Dendritic cell treated with granulocyte-macrophage colony-stimulating factor and Interleukin-4, amounts not matched to agents 40 ng/mL and 50 ng/mL, for 4 days (primary cell): ENCODE data around the gene KRTAP5-2.
"Not testable (repeated sequence)": the region's sequence is repeated elsewhere in the genome, so short reads cannot be mapped to it uniquely, and the experiment has no call there.

Source experiments
- H3K27ac Mint-ChIP-seq: one replicate; pipeline ENCODE4 v1.8.0; 2022; ENCODE audit warnings: mild to moderate bottlenecking, mixed read lengths
- H3K27me3 Mint-ChIP-seq: one replicate; pipeline ENCODE4 v1.8.0; 2022; ENCODE audit warnings: mild to moderate bottlenecking, mixed read lengths
- H3K36me3 Mint-ChIP-seq: one replicate; pipeline ENCODE4 v1.8.0; 2022; ENCODE audit warnings: low read depth, mixed read lengths
- H3K4me1 Mint-ChIP-seq: one replicate; pipeline ENCODE4 v1.8.0; 2022; ENCODE audit warnings: low read depth, mixed read lengths
- H3K4me3 Mint-ChIP-seq: one replicate; pipeline ENCODE4 v1.8.0; 2022; ENCODE audit warnings: mild to moderate bottlenecking, moderate library complexity, mixed read lengths
- H3K9me3 Mint-ChIP-seq: one replicate; pipeline ENCODE4 v1.8.0; 2022; ENCODE audit warnings: mixed read lengths
- intact Hi-C: fragments of 100-400 bp; cut with micrococcal nuclease; formaldehyde crosslinking; loops from one replicate; pipeline ENCODE4 v1.15.0; 2022

Gene KRTAP5-2

DNA sequence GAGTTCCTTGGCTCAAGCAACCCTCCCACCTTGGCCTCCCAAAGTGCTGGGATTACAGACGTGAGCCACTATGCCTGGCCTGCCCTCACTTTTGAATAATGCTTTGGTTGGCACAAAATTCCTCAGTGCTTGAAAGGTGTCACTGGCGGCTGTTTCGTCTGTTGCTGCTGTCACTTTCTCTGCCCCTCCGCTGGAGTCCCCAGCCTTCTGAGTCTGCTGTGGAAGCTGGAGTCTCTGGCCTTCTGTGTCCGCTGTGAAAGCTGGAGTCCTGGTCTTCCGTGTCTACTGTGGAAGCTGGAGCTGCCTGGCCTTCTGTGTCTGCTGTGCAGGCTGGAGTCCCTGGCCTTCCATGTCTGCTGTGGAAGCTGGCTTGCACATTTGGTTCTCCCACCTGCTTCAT is 8.1 kb downstream of the KRTAP5-2 start:
- Mint-ChIP-seq H3K4me1 (peaks cover 13% of the 10 kb centered on the region), H3K36me3 (no peaks in the 10 kb centered on the region), H3K4me3 (no peak overlapping the region), H3K27ac (no peak overlapping the region), H3K27me3 (peaks cover 56% of the 10 kb centered on the region), H3K9me3 (peaks cover 9% of the 10 kb centered on the region)
- intact Hi-C loops: no loop called here

DNA sequence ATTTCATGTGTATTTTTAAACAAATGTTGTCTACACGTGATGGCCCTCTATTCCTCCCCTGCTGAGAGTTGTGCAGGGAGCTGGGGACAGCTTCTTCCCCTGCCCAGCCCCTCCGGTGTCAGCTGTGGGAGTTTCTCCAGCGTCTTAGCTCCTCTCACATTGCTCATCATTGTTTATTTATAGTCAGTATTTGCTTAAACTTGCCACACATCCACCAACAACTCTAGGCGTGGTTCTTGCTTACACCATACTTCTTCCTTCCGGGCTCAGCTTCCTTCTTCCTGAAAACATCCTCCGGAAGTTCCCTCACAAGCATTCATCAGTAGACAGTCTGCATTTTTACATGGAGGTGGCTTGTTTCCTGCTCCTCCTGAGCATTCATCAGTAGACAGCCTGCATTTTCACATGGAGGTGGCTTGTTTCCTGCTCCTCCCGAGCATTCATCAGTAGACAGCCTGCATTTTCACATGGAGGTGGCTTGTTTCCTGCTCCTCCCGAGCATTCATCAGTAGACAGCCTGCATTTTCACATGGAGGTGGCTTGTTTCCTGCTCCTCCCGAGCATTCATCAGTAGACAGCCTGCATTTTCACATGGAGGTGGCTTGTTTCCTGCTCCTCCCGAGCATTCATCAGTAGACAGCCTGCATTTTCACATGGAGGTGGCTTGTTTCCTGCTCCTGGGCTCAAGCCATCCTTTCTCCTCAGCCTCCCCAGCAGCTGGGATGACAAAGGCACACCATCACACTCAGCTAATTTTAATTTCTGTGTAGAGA is 8.7 kb downstream of the KRTAP5-2 start:
- H3K36me3 Mint-ChIP-seq, H3K9me3 Mint-ChIP-seq, intact Hi-C loops, H3K4me3 Mint-ChIP-seq: not testable (repeated sequence)
- peaks cover 57% of the 10 kb centered on the region for H3K27me3 Mint-ChIP-seq
- H3K4me1 Mint-ChIP-seq: peaks cover 13% of the 10 kb centered on the region
- peak overlapping the region; percentile 14 for H3K27ac Mint-ChIP-seq

DNA sequence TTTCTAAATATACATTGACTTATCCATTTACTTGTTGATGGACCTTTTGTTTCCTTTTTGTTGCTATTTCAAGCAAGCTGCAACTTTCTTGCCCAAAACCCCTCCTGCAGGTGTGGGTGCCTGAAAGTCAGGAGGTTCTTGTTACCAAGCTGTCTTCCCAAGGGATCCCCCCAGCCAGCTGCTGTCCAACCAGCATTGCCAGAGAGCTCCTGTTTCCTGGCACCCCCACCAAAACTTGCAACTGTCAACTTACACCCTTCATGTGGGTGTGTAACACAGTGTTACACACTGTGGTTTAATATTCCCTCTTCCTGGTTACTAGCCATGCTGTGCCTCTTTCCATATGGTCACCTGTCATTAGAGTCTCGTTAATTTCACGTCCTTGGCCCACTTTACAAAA is 11.4 kb downstream of the KRTAP5-2 start:
- Mint-ChIP-seq H3K4me1 (peaks cover 13% of the 10 kb centered on the region), H3K36me3 (no peaks in the 10 kb centered on the region), H3K27ac (no peak overlapping the region), H3K4me3 (no peak overlapping the region), H3K27me3 (peaks cover 48% of the 10 kb centered on the region), H3K9me3 (peaks cover 9% of the 10 kb centered on the region)
- intact Hi-C loops: no loop called here

DNA sequence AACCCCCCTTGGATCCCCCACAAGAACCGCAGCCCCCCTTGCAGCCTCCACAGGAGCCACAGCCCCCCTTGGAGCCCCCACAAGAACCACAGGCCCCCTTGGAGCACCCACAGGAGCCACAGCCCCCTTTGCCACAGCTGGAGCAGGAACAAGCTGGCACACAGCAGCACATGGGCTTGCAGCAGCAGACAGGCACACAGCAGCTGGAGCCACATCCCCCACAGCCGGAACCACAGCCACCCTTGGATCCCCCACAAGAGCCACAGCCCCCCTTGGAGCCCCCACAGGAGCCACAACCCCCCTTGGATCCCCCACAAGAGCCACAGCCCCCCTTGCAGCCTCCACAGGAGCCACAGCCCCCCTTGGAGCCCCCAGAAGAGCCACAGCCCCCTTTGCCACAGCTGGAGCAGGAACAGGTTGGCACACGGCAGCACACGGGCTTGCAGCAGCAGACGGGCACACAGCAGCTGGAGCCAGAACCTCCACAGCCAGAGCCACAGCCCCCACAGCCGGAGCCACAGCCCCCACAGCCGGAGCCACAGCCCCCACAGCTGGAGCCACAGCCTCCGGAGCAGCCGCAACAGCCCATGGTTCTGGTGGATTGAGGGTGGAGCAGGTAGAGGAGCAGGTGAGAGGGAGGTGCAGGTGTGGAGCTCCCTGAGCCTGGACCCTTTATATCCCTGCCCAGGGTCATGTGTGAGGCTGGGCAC is 13.3 kb downstream of the KRTAP5-2 start, which contains the start of gene KRTAP5-1:
Gene KRTAP5-1, minus strand, starts transcription at position 623 of the 710 bp plus-strand sequence. Its CDS starts 34 bp downstream, at position 589.
- H3K36me3 Mint-ChIP-seq, intact Hi-C loops, H3K9me3 Mint-ChIP-seq, H3K4me3 Mint-ChIP-seq, H3K27ac Mint-ChIP-seq: not testable (repeated sequence)
- Mint-ChIP-seq H3K27me3 (peaks cover 44% of the 10 kb centered on the region), H3K4me1 (peaks cover 13% of the 10 kb centered on the region)

DNA sequence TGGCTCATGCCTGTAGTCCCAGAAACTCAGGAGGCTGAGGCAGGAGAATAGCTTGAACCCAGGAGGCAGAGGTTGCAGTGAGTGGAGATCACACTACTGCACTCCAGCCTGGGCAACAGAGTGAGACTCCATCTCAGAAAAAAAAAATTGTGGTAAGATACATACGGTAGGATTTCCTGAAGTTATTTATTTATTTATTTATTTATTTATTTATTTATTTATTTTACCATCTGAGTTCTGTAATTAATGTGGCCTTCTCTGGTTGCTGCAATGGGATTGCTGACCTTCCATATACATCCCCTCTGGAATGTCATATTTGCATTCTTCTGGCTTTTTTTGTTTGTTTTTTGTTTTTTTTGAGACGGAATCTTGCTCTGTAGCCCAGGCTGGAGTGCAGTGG is 15.2 kb downstream of the KRTAP5-2 start:
- Mint-ChIP-seq H3K9me3 (peaks cover 16% of the 10 kb centered on the region), H3K27me3 (peaks cover 56% of the 10 kb centered on the region)
- H3K36me3 Mint-ChIP-seq, H3K27ac Mint-ChIP-seq, H3K4me1 Mint-ChIP-seq, H3K4me3 Mint-ChIP-seq, intact Hi-C loops: not testable (repeated sequence)

DNA sequence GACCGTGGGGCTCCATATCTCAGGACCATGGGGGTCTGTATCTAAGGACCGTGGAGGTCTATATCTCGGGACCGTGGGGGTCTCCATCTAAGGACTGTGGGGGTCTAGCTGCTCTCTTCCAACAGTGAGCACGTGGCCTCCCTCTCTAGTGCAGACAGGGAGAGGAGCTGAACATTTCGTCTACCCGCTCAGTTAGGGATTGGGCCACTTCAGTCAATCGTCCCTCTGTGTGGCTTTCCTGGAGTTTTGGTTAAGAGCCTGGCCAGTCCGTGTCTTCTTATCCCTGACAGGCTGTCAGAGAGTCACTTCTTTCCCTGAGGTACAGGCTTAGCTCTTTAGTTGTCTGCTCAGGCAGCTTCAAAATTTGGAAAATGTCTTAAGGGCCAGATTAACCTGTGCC is 16.1 kb downstream of the KRTAP5-2 start:
- Mint-ChIP-seq H3K4me1 (no peaks in the 10 kb centered on the region), H3K27me3 (peaks cover 56% of the 10 kb centered on the region), H3K36me3 (no peaks in the 10 kb centered on the region), H3K4me3 (no peak overlapping the region), H3K27ac (no peak overlapping the region), H3K9me3 (peaks cover 18% of the 10 kb centered on the region)
- intact Hi-C loops: no loop called here

DNA sequence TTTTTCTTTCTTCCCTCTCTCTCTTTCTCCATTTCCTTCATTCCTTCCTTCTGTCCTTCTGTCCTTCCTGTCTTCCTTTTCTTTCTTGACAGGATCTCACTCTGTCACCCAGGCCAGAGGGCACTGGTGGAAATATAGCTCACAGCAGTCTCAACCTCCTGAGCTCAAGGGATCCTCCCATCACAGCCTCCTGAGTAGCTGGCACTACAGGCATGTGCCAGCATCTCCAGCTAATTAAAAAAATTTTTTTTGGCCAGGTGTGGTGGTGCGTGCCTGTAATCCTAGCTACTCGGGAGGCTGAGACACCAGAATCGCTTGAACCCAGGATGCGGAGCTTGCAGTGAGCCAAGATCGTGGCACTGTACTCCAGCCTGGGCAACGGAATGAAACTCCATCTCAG is 21.3 kb downstream of the KRTAP5-2 start:
- intact Hi-C loops: no loop called here
- H3K4me3 Mint-ChIP-seq: no peak overlapping the region
- H3K4me1 Mint-ChIP-seq: peaks cover 10% of the 10 kb centered on the region
- H3K27me3 Mint-ChIP-seq: peaks cover 59% of the 10 kb centered on the region
- peaks cover 18% of the 10 kb centered on the region for H3K9me3 Mint-ChIP-seq
- H3K36me3 Mint-ChIP-seq: no peaks in the 10 kb centered on the region
- no peak overlapping the region for H3K27ac Mint-ChIP-seq

DNA sequence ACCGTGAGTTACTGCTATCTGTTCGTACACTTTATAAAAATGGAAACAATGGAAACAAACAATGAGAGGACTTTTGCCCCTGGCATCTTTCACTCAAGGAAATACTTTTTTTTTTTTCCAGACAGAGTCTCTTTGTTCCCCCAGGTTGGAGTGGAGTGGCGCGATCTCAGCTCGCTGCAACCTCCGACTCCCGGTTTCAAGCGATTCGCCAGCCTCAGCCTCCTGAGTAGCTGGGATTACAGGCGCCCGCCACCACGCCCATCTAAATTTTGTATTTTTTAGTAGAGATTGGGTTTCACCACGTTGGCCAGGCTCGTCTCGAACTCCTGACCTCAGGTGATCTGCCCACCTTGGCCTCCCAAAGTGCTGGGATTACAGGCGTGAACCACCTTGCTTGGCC is 22.3 kb downstream of the KRTAP5-2 start:
- peaks cover 63% of the 10 kb centered on the region for H3K27me3 Mint-ChIP-seq
- peaks cover 10% of the 10 kb centered on the region for H3K4me1 Mint-ChIP-seq

DNA sequence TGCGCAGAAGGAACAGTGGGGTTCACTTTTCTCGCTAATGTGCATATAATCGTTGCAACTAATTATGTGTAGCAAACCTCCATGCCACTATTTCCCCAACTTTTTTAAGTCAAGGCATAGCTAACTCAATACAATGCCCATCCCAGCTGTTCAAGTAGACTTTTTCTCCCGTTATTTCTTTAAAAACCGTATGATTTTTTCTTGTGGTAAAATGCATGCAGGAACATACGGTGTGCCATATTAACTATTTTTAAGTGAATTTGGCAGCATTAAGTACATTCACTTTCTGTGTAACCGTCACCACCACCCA is 23.2 kb downstream of the KRTAP5-2 start:
- peaks cover 10% of the 10 kb centered on the region for H3K4me1 Mint-ChIP-seq
- no peaks in the 10 kb centered on the region for H3K36me3 Mint-ChIP-seq

More for the DNA sequence above, 22.3 kb downstream of the KRTAP5-2 start:
- H3K36me3 Mint-ChIP-seq, H3K4me3 Mint-ChIP-seq, H3K27ac Mint-ChIP-seq: not testable (repeated sequence)
- peaks cover 18% of the 10 kb centered on the region for H3K9me3 Mint-ChIP-seq
- intact Hi-C loops: loop anchor here (2.0 kb wide), 1 partner anchor 373 kb away; no protein-coding TSS in a partner anchor

DNA sequence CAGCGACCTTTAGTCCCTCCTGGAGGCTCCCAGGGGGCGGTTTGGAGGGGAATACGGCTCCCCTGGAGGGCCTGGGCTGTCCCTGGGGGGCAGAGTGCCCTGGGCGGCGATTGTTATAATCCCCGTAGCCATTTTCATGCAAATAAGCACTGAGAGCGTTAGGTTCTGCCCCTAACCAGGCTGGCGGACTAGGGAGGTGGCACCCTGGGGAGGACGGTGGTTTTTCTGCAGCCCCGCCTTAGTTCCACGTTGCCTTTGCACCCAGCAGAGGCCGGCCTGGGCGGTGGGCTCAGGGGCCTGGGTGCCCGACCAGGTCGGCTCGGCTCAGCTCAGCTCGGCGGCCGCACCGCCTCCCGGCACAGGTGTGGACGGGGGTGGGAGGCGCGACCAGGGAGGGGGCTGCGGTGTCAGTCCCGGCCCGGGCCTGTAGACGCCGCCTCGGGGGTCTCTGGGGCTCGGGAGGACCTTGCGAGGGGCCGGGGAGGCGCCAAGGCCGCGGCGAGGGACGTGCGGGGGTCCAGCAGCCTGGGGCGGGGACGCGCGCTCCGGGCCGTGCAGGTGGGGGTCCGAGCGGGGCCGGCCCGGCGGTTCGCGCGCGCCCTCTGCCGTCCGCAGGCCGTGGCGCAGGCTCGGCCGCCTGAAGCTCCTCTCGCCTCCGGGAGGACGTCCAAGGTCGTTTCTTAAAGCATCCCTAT is 23.7 kb downstream of the KRTAP5-2 start:
- H3K4me3 Mint-ChIP-seq: peak overlapping the region; percentile 8
- H3K4me1 Mint-ChIP-seq: peaks cover 10% of the 10 kb centered on the region
- H3K27me3 Mint-ChIP-seq: peaks cover 74% of the 10 kb centered on the region
- intact Hi-C loops: loop anchor here (2.0 kb wide), 1 partner anchor 372 kb away; no protein-coding TSS in a partner anchor
- H3K36me3 Mint-ChIP-seq: no peaks in the 10 kb centered on the region
- H3K27ac Mint-ChIP-seq: no peak overlapping the region
- peaks cover 16% of the 10 kb centered on the region for H3K9me3 Mint-ChIP-seq

More for the DNA sequence above, 23.2 kb downstream of the KRTAP5-2 start:
- Mint-ChIP-seq H3K27me3 (peaks cover 69% of the 10 kb centered on the region), H3K4me3 (no peak overlapping the region), H3K27ac (no peak overlapping the region), H3K9me3 (peaks cover 18% of the 10 kb centered on the region)
- intact Hi-C loops: loop anchor here (2.0 kb wide), 1 partner anchor 372 kb away; no protein-coding TSS in a partner anchor

DNA sequence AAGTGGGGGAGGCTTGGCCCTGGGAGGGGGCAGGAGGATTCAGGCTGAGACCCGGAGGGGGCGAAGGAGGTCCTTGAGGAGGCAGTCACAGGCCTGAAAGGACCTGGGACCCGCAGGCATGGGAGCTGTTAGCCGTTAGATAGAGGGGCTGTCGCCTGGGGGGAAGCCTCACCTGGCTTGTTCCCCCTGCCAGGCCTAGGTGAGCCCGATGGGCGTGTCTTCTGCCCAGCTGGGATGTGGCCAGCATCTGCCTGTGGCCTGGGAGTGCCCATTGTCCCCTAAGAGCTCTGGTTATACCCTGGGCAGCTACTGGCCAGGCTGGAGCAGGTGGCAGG is 24.2 kb downstream of the KRTAP5-2 start:
- Mint-ChIP-seq H3K9me3 (peaks cover 11% of the 10 kb centered on the region), H3K4me3 (no peak overlapping the region), H3K27ac (no peak overlapping the region), H3K36me3 (no peaks in the 10 kb centered on the region), H3K4me1 (peaks cover 10% of the 10 kb centered on the region), H3K27me3 (peaks cover 76% of the 10 kb centered on the region)
- intact Hi-C loops: loop anchor here (2.0 kb wide), 1 partner anchor 371 kb away; no protein-coding TSS in a partner anchor

DNA sequence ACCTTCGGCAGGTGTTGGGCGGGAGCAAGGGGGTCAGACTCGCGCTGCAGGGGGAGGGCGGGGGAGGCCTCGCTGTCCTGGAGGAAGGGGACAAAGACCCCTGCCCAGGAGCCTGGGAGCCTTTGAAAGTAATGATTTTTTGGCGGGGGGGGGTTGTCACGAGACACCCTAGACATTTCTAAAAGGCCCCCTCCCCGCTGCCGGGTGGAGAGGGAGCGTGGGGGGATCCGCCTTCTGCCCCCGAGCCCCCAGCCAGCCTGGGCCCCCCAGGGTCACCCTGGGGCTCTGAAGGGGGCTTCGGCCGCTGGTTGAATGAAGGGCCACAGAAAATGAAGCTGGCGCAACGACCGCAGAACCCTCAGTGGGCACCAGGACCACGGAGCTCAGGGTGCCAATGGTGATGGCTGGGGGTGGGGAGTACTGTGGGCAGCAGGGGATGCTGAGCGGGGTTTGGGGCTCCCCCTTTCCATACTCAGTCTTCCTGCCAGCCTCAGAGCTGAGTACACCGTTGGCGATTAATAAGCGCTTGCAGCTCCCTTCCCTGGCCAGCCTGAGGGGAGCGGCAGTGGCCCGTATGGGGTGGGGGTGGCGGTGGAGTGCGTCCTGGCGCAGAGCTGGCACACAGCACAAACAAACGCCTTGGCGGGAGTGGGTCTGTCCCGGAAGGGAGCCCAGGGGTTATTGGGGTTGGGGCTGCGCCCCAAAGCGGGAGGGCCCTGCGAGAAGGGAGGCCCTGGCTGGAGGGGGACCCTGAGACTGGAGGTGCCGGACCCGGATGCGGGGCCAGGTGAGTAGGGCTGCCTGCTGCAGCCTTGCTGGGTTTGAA is 24.8 kb downstream of the KRTAP5-2 start:
- Mint-ChIP-seq H3K4me3 (peak overlapping the region; percentile 55), H3K4me1 (peaks cover 10% of the 10 kb centered on the region), H3K9me3 (peaks cover 5% of the 10 kb centered on the region), H3K36me3 (no peaks in the 10 kb centered on the region), H3K27me3 (peaks cover 77% of the 10 kb centered on the region), H3K27ac (no peak overlapping the region)
- intact Hi-C loops: no loop called here

DNA sequence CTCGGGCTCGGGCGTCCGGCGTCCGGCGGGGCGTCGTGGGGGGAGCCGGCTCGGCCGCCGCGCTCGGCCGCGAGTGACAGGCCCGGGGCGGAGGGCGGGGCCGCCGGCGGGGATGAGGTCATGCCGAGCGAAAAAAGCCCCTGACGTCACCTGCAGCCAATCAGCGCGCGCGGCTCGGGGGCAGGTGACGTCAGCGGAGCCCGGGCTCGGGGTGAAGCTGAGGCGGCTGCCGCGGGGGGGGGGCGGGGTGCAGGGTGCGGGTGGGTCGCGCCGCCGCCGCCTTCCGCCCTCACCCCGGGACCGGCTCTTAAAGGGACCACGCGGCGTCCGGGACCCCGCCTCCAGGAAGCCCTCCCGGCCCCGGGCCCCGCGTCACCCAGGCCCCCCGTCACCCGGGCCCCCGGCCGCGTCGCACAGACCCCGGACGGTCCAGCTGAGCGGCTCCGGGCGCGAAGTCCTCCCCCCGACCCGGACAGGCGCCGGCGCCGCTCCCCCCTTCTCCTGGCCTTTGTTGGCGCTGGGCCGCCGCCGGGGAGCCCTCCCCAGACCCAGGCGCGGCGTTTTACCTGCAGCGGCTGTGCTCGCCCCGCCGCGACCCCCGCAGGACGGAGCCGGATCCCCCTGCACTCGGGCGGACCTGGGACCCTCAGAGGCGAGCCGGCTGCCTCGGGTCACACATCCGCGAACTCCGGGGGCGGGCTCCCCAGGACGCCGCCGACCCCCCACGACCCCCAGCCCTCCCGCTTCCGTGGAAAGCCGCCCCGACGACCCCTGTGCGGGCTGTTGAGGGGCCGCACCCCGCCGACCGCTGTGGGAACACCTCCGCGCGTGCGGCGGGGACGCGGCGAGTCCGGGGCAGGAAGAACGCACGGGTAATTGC is 25.7 kb downstream of the KRTAP5-2 start, which contains the start of gene DUSP8:
Gene DUSP8, minus strand, starts transcription at position 75 of the 880 bp plus-strand sequence. CDS start 6,445 bp downstream, outside the sequence.
- H3K4me3 Mint-ChIP-seq: peak within 1 kb of the TSS; percentile 55
- H3K27me3 Mint-ChIP-seq: peaks cover 78% of the 10 kb centered on the region
- H3K36me3 Mint-ChIP-seq: no peaks in the 10 kb centered on the region
- intact Hi-C loops: no loop called here
- peaks cover 10% of the 10 kb centered on the region for H3K4me1 Mint-ChIP-seq
- no peaks in the 10 kb centered on the region for H3K9me3 Mint-ChIP-seq
- no peak within 1 kb of the TSS for H3K27ac Mint-ChIP-seq
